RPMI7951 (cell line): Measurements from ENCODE around the gene PIPOX. TPM values are rescaled to one million over a fixed set of nuclear protein-coding genes. Genes with fewer than 3 reads are reported as not detected.

ENCODE experiments used
- DNase-seq: peaks from one replicate; pipeline ENCODE4 v3.0.0-alpha.2; 2012; ENCODE audit warnings: low read depth
- total RNA-seq: library from RNA; depleted of rRNA; stranded (reverse); fragments of >200 nt; shearing (Covaris generic); gene quantifications from 2 replicates; pipeline ENCODE4 v1.2.3, GENCODE V29; 2014

The PIPOX gene
- total RNA-seq, 1 experiment from 2014 or later: 11.7 TPM

GRCh38 chr17:29019475-29020181 lies 23.3 kb upstream of the PIPOX start:
- no peak for DNase-seq

GRCh38 chr17:29020576-29020975 lies 22.4 kb upstream of the PIPOX start:
- DNase-seq: no peak

GRCh38 chr17:29021226-29021625 lies 21.7 kb upstream of the PIPOX start:
- DNase-seq: no peak

- DNase-seq: no peak
Measured at GRCh38 chr17:29022074-29022473, 20.9 kb upstream of the PIPOX start.

- DNase-seq: no peak
Measured at GRCh38 chr17:29024316-29024952, 18.5 kb upstream of the PIPOX start.

- DNase-seq: no peak
Measured at GRCh38 chr17:29031488-29031887, 11.5 kb upstream of the PIPOX start.

GRCh38 chr17:29032013-29032856 lies 10.7 kb upstream of the PIPOX start:
- no peak for DNase-seq

GRCh38 chr17:29032857-29033197 lies 10.1 kb upstream of the PIPOX start:
- DNase-seq: peak; percentile 42

- no peak for DNase-seq
Measured at GRCh38 chr17:29034510-29034909, 8.4 kb upstream of the PIPOX start.

GRCh38 chr17:29036584-29036983 lies 6.4 kb upstream of the PIPOX start:
- DNase-seq: no peak

GRCh38 chr17:29037739-29038084 lies 5.2 kb upstream of the PIPOX start:
- DNase-seq: no peak

- DNase-seq: peak; percentile 25
Measured at GRCh38 chr17:29038085-29038795, 4.7 kb upstream of the PIPOX start.

GRCh38 chr17:29039764-29040598 lies 3.0 kb upstream of the PIPOX start:
- peak; percentile 90 for DNase-seq

- no peak for DNase-seq
Measured at GRCh38 chr17:29041091-29041490, 1.9 kb upstream of the PIPOX start.

GRCh38 chr17:29041571-29041970 lies 1.4 kb upstream of the PIPOX start:
- no peak for DNase-seq

- DNase-seq: peak; percentile 79
Measured at GRCh38 chr17:29042026-29042678, 789 bp upstream of the PIPOX start.

- peak; percentile 58 for DNase-seq
Measured at GRCh38 chr17:29043539-29044145, 701 bp downstream of the PIPOX start.

- DNase-seq: no peak
Measured at GRCh38 chr17:29045026-29045425, 2.1 kb downstream of the PIPOX start.

GRCh38 chr17:29045734-29046472 lies 3.0 kb downstream of the PIPOX start:
- DNase-seq: no peak

- no peak for DNase-seq
Measured at GRCh38 chr17:29046473-29046839, 3.5 kb downstream of the PIPOX start.
